NCI-H510A treated with DMSO at 0.1 percent for 48 hours (cell line): ENCODE measurements around the gene SMIM13.

Experiments used
- DNase-seq: peaks from one replicate; lab custom pipeline; 2025; lab: John Stamatoyannopoulos, UW

The SMIM13 gene

GRCh38 chr6:11155589-11155988 is 62.0 kb downstream of the SMIM13 start:
- DNase-seq: no peak

GRCh38 chr6:11160199-11160598 is 66.6 kb downstream of the SMIM13 start:
- DNase-seq: no peak

GRCh38 chr6:11161031-11161956 is 67.7 kb downstream of the SMIM13 start:
- no peak for DNase-seq

- no peak for DNase-seq
Measured at GRCh38 chr6:11162262-11162661, 68.6 kb downstream of the SMIM13 start.

- no peak for DNase-seq
Measured at GRCh38 chr6:11163932-11164331, 70.3 kb downstream of the SMIM13 start.

GRCh38 chr6:11164717-11165646 is 71.3 kb downstream of the SMIM13 start:
- DNase-seq: no peak

- DNase-seq: no peak
Measured at GRCh38 chr6:11166948-11167347, 73.3 kb downstream of the SMIM13 start.

- no peak for DNase-seq
Measured at GRCh38 chr6:11168091-11168635, 74.5 kb downstream of the SMIM13 start.

- no peak for DNase-seq
Measured at GRCh38 chr6:11171952-11172351, 78.3 kb downstream of the SMIM13 start.

GRCh38 chr6:11172501-11173327 is 79.1 kb downstream of the SMIM13 start:
- no peak for DNase-seq

GRCh38 chr6:11174242-11174611 is 80.6 kb downstream of the SMIM13 start:
- no peak for DNase-seq

- DNase-seq: no peak
Measured at GRCh38 chr6:11177271-11177670, 83.6 kb downstream of the SMIM13 start.

GRCh38 chr6:11179088-11179418 is 85.4 kb downstream of the SMIM13 start:
- DNase-seq: no peak

- DNase-seq: no peak
Measured at GRCh38 chr6:11179419-11180202, 86.0 kb downstream of the SMIM13 start.

GRCh38 chr6:11181478-11182136 is 88.0 kb downstream of the SMIM13 start:
- DNase-seq: no peak

GRCh38 chr6:11183761-11184362 is 90.2 kb downstream of the SMIM13 start:
- no peak for DNase-seq

- no peak for DNase-seq
Measured at GRCh38 chr6:11185204-11185842, 91.7 kb downstream of the SMIM13 start.

GRCh38 chr6:11187301-11187700 is 93.7 kb downstream of the SMIM13 start:
- no peak for DNase-seq
